OCI-LY3 (cell line): Measurements from ENCODE around the gene FOXF2.

Experiments used
- EZH2phosphoT487 ChIP-seq: fragments of 200-600 bp; shearing (Covaris generic); IDR thresholded peaks from 2 replicates; pipeline ENCODE4 v1.6.1; 2018; ENCODE audit warnings: antibody characterized with exemption, mixed run types, low read depth
- TF ChIP-seq, protein P1 (sequence below): fragments of 200-600, 300-600 bp; sonication (generic); IDR thresholded peaks from 2 replicates; pipeline ENCODE4 v1.5.1; 2014; ENCODE audit warnings: antibody characterized with exemption, low read length, low read depth

DNA sequence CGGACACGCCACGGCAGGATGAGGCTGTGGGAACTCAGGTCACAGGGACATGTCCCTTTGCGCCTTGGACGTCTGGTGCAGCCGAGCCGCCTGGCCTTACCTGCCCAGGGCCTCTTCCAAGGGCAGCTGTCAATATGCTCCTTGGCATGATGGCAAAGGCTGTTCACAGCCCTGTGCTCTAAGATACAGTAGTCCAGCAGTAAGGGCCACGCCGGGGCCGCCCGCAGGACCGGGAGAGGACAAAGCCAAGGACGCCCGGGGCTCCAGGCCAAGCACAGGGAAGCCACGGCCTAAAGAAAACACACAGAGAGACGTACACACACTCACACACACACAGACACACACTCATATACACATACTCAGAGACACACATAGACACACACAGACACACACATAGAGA, 13.0 kb downstream of the FOXF2 start:
- TF ChIP-seq, protein P1, sequence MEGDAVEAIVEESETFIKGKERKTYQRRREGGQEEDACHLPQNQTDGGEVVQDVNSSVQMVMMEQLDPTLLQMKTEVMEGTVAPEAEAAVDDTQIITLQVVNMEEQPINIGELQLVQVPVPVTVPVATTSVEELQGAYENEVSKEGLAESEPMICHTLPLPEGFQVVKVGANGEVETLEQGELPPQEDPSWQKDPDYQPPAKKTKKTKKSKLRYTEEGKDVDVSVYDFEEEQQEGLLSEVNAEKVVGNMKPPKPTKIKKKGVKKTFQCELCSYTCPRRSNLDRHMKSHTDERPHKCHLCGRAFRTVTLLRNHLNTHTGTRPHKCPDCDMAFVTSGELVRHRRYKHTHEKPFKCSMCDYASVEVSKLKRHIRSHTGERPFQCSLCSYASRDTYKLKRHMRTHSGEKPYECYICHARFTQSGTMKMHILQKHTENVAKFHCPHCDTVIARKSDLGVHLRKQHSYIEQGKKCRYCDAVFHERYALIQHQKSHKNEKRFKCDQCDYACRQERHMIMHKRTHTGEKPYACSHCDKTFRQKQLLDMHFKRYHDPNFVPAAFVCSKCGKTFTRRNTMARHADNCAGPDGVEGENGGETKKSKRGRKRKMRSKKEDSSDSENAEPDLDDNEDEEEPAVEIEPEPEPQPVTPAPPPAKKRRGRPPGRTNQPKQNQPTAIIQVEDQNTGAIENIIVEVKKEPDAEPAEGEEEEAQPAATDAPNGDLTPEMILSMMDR = no peak
- no peak for TF ChIP-seq EZH2phosphoT487
